NCI-H1092 treated with DMSO at 0.1 percent for 48 hours (cell line): ENCODE results near the gene ZNF43.
"Not testable (repeated sequence)": the region's sequence is repeated elsewhere in the genome, so short reads cannot be mapped to it uniquely, and the experiment has no call there.

Source experiments
- DNase-seq: peaks from one replicate; lab custom pipeline; 2025; lab: John Stamatoyannopoulos, UW

Gene ZNF43

GRCh38 chr19:21835810-21836444, at the start of gene ZNF43:
ZNF43 (minus strand) TSS chr19:21836182; CDS start chr19:21836038, 144 bp downstream.
- DNase-seq, result peak; percentile 89

DNA sequence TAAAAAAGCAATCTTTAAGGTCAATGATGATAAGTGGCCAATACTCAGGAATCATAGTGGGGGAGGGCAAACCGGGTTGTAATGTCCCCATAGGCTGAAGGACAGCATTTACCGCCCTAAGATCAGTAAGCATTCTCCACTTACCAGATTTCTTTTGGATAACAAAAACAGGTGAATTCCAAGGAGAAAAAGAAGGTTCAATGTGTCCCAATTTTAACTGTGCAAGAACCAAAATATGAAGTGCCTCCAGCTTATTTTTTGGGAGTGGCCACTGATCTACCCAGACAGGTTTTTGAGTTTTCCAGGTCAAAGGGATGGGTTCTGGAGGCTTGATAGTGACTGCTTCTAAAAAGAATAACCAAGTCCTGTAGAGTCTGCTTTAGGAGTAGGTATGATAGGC, 49.5 kb upstream of the ZNF43 start:
- not testable (repeated sequence) for DNase-seq

- DNase-seq, result not testable (repeated sequence)
Measured at GRCh38 chr19:21884786-21885185, 48.8 kb upstream of the ZNF43 start.

GRCh38 chr19:21883516-21883915, 47.5 kb upstream of the ZNF43 start:
- no peak for DNase-seq

GRCh38 chr19:21880761-21881160, 44.8 kb upstream of the ZNF43 start:
- DNase-seq, result not testable (repeated sequence)

GRCh38 chr19:21878646-21879045, 42.7 kb upstream of the ZNF43 start:
- no peak for DNase-seq

DNA sequence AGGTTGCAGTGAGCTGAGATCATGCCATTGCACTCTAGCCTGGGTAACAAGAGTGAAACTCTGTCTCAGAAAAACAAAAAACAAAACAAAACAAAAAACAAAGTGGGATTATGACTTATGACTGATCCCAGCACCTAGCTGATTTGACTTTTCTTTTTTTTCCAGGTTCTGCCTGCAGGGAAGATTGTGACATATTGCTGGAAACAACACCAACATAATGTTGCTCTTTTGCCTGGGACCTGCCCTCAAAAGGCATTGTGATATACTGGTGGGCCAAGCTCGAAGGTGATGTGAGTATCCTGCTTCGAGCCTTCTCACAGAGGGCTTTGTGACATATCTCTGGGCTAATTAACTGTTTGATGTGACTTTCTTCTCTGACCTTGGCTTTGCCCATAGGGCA, 42.0 kb upstream of the ZNF43 start:
- DNase-seq, result no peak

DNA sequence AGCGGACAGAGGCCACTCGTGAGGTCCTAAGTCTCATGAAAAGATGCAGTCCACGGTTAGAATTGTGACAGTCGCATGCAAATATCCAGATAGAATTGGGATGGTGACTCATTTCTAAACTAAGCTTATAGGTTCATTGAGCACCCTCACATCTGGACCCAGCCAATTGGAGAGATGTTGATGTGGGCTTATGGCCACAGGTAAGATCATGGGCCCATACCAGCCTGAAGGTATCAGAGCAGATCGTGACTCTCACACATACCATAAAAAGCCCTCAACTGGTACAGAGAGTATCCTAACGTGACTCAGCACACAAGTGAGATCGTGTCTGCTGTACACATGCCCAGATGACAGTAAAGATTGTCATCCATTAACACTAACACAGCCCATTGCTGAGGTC, 40.6 kb upstream of the ZNF43 start:
- not testable (repeated sequence) for DNase-seq

GRCh38 chr19:21856773-21857514, 21.0 kb upstream of the ZNF43 start:
- no peak for DNase-seq

- DNase-seq, result peak; percentile 90
Measured at GRCh38 chr19:21851596-21852345, 15.8 kb upstream of the ZNF43 start.

DNA sequence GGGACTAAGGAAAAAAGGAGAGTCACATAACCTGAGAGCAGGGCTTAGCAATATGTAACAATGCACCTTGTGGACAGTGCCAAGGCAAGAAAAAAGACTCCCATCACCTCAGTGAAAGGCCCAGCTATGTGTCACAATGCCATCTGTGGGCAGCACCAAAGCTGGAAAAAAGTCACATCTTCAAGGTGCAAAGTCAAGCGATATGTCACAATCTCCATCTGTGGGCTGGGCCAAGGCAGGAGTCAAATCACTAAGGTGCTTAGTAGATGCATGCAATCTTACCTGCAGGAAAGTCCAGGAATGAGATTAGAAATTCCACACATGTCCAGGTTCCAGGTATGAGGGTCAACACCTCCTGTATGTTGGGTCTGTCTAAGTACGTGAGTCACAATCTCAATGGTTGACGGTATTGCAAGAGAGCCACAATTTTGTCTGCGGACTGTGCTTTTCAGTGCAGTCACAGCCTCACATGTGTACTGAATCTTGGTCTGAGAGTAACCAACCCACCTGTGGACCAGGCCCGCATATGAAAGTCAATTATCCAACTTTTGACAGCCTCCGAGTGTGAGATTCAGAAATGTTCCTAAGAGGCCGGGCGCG, 14.8 kb upstream of the ZNF43 start:
- no peak for DNase-seq

- no peak for DNase-seq
Measured at GRCh38 chr19:21848706-21849105, 12.7 kb upstream of the ZNF43 start.

DNA sequence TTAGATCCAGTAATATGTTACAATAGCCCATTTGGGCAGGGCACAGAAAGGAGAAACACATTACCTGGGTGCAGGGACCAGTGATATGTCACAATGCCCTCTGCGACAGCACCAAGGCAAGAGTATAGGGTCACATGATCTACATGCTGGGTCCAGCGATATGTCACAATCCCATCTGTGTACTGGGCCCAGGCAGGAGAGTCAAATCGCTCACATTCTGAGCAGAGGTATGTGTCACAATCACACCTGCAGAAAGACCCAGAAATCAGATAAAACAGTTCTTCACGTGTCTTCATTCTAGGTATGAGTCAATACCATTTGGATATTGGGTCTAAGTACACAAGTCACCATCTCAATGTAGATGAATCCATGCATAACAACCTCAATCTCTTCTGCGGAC, 7.1 kb upstream of the ZNF43 start:
- no peak for DNase-seq

GRCh38 chr19:21841488-21842097, 5.6 kb upstream of the ZNF43 start:
- no peak for DNase-seq

DNA sequence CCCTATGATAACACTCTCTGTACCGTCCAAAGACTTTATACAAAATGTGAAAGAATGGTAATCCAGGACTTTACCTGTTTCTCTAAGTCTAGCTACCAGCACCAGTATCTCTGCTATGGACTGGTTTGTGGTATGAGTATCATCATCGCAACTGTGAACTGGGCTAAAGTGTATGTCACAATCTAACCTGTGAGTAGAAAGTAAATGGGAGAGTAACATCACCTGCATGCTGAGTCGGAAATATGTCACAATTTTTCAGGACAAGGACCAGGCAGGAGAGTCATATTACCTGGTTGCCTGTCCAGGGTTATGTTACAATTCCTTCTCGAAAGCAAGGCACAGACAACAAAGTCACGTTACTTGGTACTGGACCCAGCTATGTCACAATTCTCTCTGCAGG, 5.1 kb upstream of the ZNF43 start:
- no peak for DNase-seq

GRCh38 chr19:21839976-21840375, 4.0 kb upstream of the ZNF43 start:
- DNase-seq, result no peak

DNA sequence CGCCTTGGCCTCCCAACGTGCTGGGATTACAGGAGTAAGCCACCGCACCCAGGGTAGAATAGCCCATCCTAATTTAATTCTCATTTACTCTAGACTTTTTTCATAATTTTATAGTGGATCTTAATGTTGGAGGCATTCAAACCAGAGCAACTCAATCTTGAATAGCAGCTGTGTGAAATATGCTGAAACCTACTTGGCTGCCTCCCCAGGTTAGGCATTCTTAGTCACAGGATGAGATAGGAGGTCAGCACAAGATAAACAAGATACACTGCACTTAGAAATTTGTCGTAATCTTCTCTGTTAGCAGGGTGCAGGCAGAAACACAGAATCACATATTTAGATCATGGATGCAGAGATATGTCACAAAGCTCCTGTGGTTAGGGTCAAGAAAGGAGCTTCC, 2.7 kb upstream of the ZNF43 start:
- DNase-seq, result no peak

DNA sequence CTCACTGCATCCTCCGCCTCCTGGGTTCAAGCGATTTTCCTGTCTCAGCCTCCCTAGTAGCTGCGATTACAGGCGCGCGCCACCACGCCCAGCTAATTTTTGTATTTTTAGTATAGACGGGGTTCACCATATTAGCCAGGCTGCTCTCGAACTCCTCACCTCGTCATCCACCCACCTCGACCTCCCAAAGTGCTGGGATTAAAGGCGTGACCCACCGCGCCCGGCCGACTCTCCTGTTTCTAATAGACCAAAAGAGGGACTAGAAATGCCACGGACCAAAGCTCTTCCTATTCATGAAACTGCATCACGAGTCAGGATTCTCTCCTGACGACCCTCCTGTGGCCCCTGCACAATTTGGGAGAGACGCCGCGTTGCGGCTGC, 563 bp downstream of the ZNF43 start:
- DNase-seq, result no peak

GRCh38 chr19:21833733-21834132, 2.2 kb downstream of the ZNF43 start:
- no peak for DNase-seq

- DNase-seq, result no peak
Measured at GRCh38 chr19:21824679-21825078, 11.3 kb downstream of the ZNF43 start.

GRCh38 chr19:21823224-21823623, 12.8 kb downstream of the ZNF43 start:
- DNase-seq, result no peak

DNA sequence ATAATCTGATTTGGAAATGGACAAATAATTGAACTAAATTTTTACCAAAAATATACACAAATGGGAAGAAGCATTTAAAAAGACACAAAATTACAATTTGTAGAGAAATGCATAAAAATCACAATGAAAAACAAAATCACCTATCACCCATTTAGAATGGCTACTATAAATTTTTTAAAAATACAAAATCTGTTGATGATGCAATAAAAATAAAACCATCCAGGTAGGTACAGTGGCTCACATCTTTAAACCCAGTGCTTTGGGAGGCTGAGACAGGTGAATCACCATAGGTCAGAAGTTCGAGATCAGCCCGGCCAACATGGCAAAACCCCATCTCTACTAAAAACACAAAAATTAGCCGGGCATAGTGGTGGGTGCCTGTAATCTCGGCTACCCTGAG, 23.5 kb downstream of the ZNF43 start:
- no peak for DNase-seq
